NT2/D1 (cell line): ENCODE results near the gene RPL18.

Experiments
- DNase-seq: peaks from one replicate; pipeline ENCODE4 v3.0.0-alpha.2; 2011; ENCODE audit warnings: low read depth, low spot score
- H3K27me3 ChIP-seq: 2 replicates; pipeline ENCODE4 v1.6.0; 2011; ENCODE audit warnings: mild to moderate bottlenecking; ENCODE audit not compliant: insufficient read length, insufficient read depth
- H3K36me3 ChIP-seq: 2 replicates; pipeline ENCODE4 v1.6.1; 2011; ENCODE audit warnings: mild to moderate bottlenecking, low read length, mixed read lengths; ENCODE audit not compliant: insufficient read depth, insufficient read length
- H3K4me1 ChIP-seq: 2 replicates; pipeline ENCODE4 v1.5.1; 2011; ENCODE audit not compliant: insufficient read depth, insufficient read length
- H3K4me3 ChIP-seq: 2 replicates; pipeline ENCODE4 v1.5.1; 2011; ENCODE audit warnings: low read depth; ENCODE audit not compliant: insufficient read length
- H3K9ac ChIP-seq: 2 replicates; pipeline ENCODE4 v1.6.0; 2011; ENCODE audit warnings: low read depth; ENCODE audit not compliant: insufficient read length
- H3K9me3 ChIP-seq: 2 replicates; pipeline ENCODE4 v1.5.1; 2011; ENCODE audit warnings: mild to moderate bottlenecking, low read length; ENCODE audit not compliant: insufficient read depth
- SUZ12 ChIP-seq: IDR thresholded peaks from 2 replicates; pipeline ENCODE4 v1.6.1; 2011; ENCODE audit not compliant: insufficient read length, insufficient read depth; ENCODE audit errors: extremely low read depth
- YY1 ChIP-seq: IDR thresholded peaks from 2 replicates; pipeline ENCODE4 v1.6.1; 2011; ENCODE audit not compliant: insufficient read length, insufficient read depth
- ZNF274 ChIP-seq: IDR thresholded peaks from 2 replicates; pipeline ENCODE4 v1.6.1; 2011; ENCODE audit warnings: mild to moderate bottlenecking, low read depth, low read length

RPL18 gene

DNA sequence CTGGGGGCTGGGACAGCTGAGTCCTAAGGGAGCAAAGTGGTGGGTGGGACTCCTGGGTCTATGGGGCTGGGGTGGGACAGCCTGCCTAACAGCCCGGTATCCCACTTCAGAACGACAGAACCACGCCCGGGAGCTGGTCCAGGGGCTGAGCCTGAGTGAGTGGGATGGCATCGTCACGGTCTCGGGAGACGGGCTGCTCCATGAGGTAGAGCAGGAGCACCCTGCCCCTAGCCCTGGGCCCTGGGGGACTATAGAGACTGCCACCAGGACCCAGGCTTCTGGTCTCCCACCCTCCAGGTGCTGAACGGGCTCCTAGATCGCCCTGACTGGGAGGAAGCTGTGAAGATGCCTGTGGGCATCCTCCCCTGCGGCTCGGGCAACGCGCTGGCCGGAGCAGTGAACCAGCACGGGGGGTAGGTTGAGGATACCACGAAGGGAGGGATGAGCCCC is 8.9 kb upstream of the RPL18 start:
- H3K27me3 ChIP-seq, result no peaks in the 10 kb centered on the region
- no peak overlapping the region for H3K9ac ChIP-seq
- peaks cover 12% of the 10 kb centered on the region for H3K36me3 ChIP-seq
- no peak for TF ChIP-seq ZNF274
- no peak for TF ChIP-seq SUZ12
- TF ChIP-seq YY1, result no peak
- no peak overlapping the region for H3K4me3 ChIP-seq
- DNase-seq, result no peak
- H3K9me3 ChIP-seq, result no peaks in the 10 kb centered on the region
- peaks cover 10% of the 10 kb centered on the region for H3K4me1 ChIP-seq

DNA sequence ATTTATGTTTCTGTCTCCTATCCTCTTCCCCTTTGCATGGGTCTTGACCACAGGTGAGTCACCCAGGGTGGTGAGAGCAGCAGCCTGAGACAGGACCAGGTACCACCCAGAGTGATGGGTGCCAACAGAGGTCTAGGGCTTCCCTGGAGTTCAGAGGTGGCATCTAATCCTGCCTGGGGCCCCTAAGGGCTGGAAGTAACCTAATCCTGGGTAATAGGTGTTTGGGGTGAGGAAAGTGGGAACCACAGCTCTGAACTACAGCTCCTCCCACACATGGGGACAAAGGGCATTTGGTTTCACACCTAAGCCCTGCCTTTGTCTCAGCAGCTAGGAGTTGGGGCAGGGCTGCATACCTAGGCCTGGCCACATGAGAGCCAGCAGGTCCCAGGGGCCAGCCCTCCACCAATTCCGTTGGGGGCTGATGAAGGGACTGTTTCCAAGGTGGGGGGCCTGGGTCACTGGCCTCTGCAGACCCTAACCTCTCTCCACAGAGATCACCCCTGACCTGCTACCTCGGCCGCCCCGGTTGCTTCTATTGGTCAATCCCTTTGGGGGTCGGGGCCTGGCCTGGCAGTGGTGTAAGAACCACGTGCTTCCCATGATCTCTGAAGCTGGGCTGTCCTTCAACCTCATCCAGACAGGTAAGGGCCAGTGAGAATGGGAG is 8.4 kb upstream of the RPL18 start:
- H3K27me3 ChIP-seq, result no peaks in the 10 kb centered on the region
- peaks cover 4% of the 10 kb centered on the region for H3K4me1 ChIP-seq
- no peak for TF ChIP-seq YY1
- no peaks in the 10 kb centered on the region for H3K9me3 ChIP-seq
- no peak overlapping the region for H3K9ac ChIP-seq
- peaks cover 13% of the 10 kb centered on the region for H3K36me3 ChIP-seq
- no peak overlapping the region for H3K4me3 ChIP-seq
- no peak for DNase-seq

DNA sequence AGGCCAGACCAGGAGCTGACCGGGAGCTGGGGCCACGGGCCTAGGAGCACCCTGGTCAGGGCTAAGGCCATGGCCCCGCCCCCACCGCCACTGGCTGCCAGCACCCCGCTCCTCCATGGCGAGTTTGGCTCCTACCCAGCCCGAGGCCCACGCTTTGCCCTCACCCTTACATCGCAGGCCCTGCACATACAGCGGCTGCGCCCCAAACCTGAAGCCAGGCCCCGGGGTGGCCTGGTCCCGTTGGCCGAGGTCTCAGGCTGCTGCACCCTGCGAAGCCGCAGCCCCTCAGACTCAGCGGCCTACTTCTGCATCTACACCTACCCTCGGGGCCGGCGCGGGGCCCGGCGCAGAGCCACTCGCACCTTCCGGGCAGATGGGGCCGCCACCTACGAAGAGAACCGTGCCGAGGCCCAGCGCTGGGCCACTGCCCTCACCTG is 6.9 kb upstream of the RPL18 start:
- Histone ChIP-seq H3K4me1 (peaks cover under 1% of the 10 kb centered on the region), H3K9ac (peak overlapping the region; percentile 33), H3K4me3 (no peak overlapping the region), H3K9me3 (no peaks in the 10 kb centered on the region), H3K27me3 (no peaks in the 10 kb centered on the region), H3K36me3 (peaks cover 15% of the 10 kb centered on the region)
- DNase-seq, result no peak
- TF ChIP-seq YY1 (no peak), SUZ12 (no peak), ZNF274 (no peak)

DNA sequence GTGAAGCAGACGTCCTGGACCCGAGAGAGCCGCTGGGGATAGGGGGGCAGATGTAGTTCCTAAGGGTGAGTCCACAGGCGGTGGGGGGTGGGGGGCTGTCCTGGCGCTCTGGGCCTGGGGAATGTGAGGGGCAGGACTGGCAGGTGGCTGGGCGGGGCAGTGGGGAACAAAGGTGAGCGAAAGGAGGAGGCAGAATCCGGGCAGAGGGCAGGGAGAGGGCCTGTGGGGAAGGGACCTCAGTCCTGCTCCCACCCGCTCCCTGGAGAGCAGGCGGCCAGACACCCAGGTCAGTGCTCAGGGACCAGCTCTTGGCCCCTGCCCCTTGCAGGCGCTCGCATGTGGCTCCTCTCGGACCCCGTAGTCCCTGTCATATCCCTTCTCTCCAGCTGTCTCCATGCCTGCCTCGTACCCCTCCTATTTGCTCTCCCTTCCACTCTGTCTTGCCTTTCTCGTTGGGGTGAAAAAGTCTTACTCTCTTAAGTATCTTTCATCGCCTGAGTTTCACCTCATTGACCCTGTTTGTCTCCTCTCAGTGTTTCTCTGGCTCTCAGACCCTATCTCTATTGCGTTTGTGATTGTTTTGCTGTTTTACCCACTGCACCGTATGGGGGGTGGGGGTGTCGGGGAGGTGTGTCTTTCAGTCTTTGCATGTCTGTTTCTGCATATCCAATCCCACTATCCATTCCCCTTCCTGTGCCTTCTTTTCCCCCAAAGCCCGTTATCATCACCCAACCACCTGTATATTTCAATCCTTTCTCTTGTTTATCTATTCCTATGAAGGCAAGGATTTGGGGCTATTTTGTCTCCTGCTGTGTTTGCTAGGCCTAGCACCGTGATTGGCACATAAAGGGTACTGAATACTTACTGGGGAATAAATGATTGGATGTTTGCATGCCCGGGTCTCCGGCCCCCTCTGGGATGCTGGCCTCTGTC is 6.1 kb upstream of the RPL18 start:
- Histone ChIP-seq H3K9me3 (no peaks in the 10 kb centered on the region), H3K4me3 (peak overlapping the region; percentile 67), H3K27me3 (no peaks in the 10 kb centered on the region), H3K36me3 (peaks cover 17% of the 10 kb centered on the region), H3K4me1 (no peaks in the 10 kb centered on the region), H3K9ac (peak overlapping the region; percentile 84)
- TF ChIP-seq SUZ12 (no peak), ZNF274 (no peak), YY1 (no peak)
- no peak for DNase-seq

DNA sequence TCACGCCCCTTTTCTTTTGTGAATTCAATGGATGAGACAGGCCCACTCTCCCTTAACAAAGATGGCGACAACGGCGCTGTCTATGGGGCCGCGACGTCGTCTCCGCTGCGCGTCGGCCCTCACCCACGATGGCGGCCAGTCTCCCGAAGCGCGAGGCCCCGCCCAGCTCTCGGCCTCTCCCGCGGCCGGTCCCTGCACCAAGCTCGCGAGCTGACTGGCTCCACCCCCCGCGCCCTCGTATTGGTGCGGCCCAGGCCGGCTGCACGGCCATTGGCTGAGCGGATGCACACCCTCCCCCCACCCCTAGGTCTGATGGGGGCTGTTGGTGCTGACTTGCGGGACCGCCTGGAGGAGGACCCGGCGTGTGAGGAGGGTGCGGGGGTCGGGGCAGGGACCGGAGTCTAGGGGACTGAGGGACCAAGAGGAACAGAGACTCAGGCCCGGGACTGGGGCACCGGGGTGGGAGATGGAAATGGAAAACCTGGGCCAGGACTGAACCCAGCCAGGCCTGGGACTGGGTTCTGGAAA is 5.2 kb upstream of the RPL18 start:
- peaks cover 17% of the 10 kb centered on the region for H3K36me3 ChIP-seq
- H3K4me3 ChIP-seq, result peak overlapping the region; percentile 67
- DNase-seq, result peak; percentile 94
- no peaks in the 10 kb centered on the region for H3K27me3 ChIP-seq
- TF ChIP-seq YY1 (peak; percentile 97), ZNF274 (no peak)
- H3K9me3 ChIP-seq, result no peaks in the 10 kb centered on the region
- H3K9ac ChIP-seq, result peak overlapping the region; percentile 84
- no peaks in the 10 kb centered on the region for H3K4me1 ChIP-seq

DNA sequence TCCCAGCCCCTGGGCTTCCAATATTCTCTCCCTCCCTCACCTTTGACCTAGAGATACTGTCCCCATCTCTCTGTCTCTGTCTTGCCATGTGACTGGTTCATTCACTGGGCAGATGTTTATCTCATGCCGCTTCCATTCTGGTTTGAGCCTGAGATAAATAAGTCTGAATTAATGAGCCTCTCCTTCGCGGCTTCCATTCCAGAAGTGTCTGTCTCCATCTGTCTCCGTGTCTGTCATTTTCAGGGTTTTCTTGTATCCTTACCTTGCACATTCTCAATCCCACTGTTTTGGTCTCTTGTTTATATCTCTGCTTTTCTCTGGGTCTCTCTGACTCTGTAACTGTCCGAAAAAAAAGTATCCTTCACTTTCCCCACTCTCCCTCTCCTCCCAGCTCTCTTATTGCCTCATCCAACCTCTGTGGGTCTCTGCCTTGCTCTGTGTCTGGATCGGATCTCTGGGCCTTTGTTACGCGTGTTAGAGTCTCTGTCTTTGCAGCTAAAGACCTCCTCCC is 4.6 kb upstream of the RPL18 start:
- peak overlapping the region; percentile 10 for H3K4me3 ChIP-seq
- no peak for DNase-seq
- no peaks in the 10 kb centered on the region for H3K27me3 ChIP-seq
- no peaks in the 10 kb centered on the region for H3K9me3 ChIP-seq
- H3K4me1 ChIP-seq, result no peaks in the 10 kb centered on the region
- TF ChIP-seq YY1 (no peak), SUZ12 (no peak), ZNF274 (no peak)
- peak overlapping the region; percentile 15 for H3K9ac ChIP-seq
- peaks cover 17% of the 10 kb centered on the region for H3K36me3 ChIP-seq
